GM12872 (cell line): ENCODE measurements around the gene SUMO3.

Source experiments
- TF ChIP-seq, protein P1 (sequence below): IDR thresholded peaks from 3 replicates; pipeline ENCODE4 v1.5.1; 2011; ENCODE audit warnings: low read depth, mild to moderate bottlenecking, low read length, moderate library complexity; ENCODE audit not compliant: insufficient read depth

The SUMO3 gene

DNA sequence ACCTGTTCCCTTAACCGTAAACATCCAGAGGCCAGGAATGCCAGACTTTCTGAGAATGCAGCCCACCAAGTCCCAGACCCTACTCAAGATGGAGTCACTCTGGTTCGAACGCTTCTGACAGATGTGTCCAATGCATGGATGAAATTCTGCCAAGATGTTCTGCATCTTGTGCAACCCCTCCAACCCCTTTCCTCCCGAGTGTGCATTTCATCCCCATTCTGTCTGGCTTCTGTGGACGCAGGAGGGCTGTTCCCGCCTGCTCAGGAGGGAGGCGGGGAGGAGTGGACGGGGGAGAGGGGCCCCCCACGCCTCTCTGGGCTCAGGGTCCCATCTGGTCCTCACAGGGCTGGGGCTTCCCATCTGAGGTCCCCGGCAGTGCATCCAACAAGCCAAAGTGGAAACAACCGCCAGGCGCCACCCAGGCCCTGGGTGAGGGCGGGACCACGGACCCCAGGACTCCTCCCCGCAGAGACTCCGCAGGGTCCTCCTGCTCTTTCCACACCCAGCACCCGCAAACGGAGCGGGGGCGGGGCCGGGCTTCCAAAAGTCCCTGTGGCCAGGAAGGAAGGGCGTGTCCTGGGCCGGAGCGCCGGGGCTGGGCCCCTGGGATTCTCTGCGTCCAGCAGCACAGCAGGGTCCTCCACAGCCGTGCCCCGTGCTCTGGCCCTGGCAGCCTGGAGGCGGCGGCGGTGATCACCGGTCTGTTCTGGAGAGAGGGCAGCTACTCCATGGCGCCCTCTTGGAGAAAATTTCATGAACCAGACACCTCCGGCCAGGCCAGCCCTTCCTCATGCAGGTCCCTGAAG, 27.8 kb upstream of the SUMO3 start:
- TF ChIP-seq, protein P1, sequence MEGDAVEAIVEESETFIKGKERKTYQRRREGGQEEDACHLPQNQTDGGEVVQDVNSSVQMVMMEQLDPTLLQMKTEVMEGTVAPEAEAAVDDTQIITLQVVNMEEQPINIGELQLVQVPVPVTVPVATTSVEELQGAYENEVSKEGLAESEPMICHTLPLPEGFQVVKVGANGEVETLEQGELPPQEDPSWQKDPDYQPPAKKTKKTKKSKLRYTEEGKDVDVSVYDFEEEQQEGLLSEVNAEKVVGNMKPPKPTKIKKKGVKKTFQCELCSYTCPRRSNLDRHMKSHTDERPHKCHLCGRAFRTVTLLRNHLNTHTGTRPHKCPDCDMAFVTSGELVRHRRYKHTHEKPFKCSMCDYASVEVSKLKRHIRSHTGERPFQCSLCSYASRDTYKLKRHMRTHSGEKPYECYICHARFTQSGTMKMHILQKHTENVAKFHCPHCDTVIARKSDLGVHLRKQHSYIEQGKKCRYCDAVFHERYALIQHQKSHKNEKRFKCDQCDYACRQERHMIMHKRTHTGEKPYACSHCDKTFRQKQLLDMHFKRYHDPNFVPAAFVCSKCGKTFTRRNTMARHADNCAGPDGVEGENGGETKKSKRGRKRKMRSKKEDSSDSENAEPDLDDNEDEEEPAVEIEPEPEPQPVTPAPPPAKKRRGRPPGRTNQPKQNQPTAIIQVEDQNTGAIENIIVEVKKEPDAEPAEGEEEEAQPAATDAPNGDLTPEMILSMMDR: peak; percentile 61

DNA sequence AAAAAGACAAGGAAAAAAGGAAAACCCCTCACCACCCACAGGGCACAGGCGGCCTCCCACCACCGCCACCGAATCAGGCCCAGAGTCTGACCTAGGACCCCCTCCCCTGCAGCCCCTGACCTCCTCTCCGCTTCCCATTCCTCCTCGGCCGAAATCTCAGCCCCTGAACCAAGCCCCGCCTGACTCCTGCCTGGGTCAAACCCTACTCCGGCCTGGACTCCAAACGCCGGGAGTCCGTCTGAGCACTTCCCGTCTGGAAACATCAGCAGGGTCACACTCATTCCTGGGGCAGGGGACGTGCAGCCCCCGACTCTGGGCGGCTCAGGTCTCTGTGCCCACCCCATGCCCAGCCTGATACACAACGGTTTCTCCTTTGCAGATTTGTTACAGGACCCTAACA, 26.4 kb upstream of the SUMO3 start:
- TF ChIP-seq, protein P1: no peak

DNA sequence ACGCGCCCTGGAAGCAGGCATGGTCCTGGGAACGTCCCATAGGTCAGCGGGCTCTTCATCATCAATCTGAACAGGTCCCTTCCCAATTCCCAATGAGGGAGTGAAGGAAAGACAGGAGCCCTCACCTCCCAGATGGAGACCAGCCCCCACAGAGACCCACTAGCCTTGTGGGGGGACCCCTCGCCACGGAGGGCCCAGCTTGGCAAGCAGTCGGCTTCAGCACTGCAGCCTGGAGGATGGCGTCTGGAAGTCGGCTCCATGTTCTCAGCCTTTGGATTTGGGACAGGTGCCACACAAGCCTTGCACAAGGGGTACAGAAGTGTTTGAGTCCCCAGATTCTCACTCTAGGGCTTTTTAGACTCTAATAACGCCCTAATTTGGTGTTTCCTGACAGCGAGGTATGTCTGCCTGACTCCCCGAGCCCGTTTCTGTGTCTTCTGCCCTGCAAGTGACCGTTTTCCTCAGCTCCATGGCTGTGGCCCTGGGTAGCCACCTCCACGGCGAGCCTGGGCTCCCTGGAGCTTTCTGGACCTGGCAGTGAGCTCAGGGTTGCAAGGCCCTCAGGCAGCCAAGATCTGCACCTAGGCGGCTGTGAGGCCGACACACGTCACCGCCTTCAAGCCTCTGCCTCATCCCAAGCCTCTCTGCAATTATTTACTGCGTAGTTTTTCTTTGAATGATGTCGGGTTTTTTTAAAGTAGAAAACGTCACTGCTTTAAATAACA, 25.0 kb upstream of the SUMO3 start:
- TF ChIP-seq, protein P1: no peak

DNA sequence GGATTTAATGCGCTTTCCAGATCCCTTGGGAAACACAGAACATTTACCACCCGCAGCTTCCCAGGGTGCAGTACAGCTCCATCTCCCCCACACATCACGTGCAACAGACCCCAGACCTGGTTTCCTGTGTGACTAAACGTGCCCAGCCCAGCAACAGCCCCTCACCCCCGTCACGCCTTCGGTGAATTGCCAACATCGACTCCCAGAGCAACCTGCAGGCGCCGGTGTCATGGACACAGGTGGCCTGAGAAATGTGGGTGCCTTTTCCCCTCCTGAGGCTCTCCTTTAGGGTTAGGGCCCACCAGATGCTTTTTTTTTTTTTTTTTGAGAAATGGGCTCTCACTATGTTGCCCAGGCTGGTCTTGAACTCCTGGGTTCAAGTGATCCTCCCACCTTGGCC, 24.2 kb upstream of the SUMO3 start:
- TF ChIP-seq, protein P1: no peak

DNA sequence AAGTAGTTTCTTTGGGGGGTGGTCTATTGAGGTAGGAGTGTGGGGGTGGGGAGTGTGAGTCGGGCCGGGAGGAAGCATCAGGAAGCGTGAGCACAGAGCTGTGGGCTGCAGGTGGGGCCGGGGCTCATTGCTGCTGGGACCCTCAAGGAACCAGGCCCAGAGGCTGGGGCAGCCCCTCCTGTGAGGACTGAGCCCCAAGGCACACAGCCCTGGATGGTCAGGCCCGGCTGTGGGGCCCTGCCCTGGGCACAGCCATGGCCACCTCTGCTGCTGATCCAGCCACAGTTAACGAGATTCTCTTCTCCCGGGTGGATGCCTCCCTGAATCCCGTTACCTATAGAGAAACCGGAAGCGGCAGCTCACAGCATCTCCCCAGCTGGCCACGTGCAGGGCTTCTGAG, 22.9 kb upstream of the SUMO3 start:
- TF ChIP-seq, protein P1: no peak

DNA sequence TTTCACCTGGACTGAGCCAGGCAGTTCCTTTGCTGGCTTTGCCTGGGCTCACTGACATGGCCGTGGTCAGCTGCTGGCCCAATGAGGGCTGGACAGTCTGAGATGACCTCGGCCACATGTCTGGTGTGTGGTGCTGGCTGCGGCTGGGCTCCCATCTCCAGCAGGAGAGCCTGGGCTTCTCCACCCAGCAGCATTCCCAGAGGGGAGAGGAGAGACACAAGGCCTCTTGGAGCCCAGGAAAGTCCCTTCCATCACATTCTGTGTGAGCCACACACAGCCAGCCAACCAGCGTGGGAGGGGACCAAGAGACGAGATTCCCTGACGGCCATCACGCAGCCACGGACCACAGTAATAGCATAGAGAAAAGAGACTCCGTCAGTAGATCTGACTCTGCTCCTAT, 21.1 kb upstream of the SUMO3 start:
- TF ChIP-seq, protein P1: no peak

DNA sequence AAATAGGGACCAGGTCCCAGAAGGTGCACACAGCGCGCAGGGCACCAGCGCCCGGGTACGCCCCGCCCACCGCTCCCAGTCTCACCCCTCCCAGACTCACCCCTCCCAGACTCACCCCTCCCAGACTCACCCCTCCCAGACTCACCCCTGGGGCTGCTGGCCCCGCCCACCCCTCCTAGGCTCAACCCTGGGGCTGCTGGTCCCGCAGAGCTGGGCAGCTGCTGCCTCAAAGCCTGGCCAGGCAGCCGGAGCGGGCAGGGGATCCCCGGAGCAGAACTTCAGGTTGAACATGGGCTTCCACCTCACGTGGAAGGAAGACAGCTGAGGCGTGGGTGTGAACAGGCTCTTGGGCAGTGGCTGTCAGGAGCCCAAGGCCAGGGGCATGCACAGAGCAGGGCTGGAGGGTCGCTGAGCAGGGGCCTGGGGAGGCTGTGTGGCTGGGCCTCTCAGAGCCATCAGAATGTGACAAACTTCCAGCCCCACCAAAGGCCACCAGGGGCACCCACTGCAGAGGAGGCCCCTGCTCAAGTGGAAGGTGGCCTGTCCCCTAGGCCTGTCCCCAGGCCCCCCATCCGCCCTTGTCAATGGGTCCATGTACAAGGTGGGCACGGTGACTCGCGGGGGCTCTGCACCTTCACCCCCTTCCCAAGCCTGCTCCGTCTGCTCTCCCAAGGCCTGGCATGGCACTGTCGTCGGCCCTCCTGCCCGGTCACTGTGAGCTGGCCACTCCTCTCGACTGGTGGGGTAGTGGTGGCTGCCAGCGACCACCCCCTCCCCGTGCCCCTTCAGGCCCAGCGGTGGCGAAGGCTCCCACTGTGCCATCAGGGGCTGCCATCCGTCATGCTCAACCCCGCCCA, 20.4 kb upstream of the SUMO3 start:
- TF ChIP-seq, protein P1: peak; percentile 22; the same call in 1 of the 3 replicates
